Natural killer cell treated with Interleukin-12 subunit alpha and Interleukin-12 subunit beta and Interleukin-15 and Interleukin-18, amount 100 ng/mL, for 72 hours (primary cell): ENCODE data around the gene AP4E1. TPM values are rescaled to one million over a fixed set of nuclear protein-coding genes. Genes with fewer than 3 reads are reported as not detected.
"Not testable (repeated sequence)": the region's sequence is repeated elsewhere in the genome, so short reads cannot be mapped to it uniquely, and the experiment has no call there.

Source experiments
- ATAC-seq, 2 donors: fragments of 150-1000 bp; cut with Tn5 transposase in 1 of 2; sonication (Bioruptor Pico), chemical (Tn5 transposase) in 1 of 2; 2 replicates each; pipeline ENCODE4 v1.10.0; 2021
- DNase-seq: peaks from one replicate; pipeline ENCODE4 v3.0.0; 2022; ENCODE audit warnings: low spot score
- H3K27ac Mint-ChIP-seq, 2 donors: 1 replicate in 1 of 2; 2 replicates in 1 of 2; pipeline ENCODE4 v1.8.0; 2022; ENCODE audit warnings: mixed read lengths in 2 of 2, mild to moderate bottlenecking in 1 of 2, moderate library complexity in 1 of 2
- H3K27me3 Mint-ChIP-seq, 2 donors: 1 replicate in 1 of 2; 2 replicates in 1 of 2; pipeline ENCODE4 v1.8.0; 2022; ENCODE audit warnings: mixed read lengths in 2 of 2
- H3K36me3 Mint-ChIP-seq: one replicate; pipeline ENCODE4 v1.8.0; 2022; ENCODE audit warnings: mixed read lengths
- H3K4me1 Mint-ChIP-seq, 2 donors: 1 replicate in 1 of 2; 2 replicates in 1 of 2; pipeline ENCODE4 v1.8.0; 2022; ENCODE audit warnings: low read depth in 2 of 2, mixed read lengths in 2 of 2, mild to moderate bottlenecking in 1 of 2
- H3K4me3 Mint-ChIP-seq: one replicate; pipeline ENCODE4 v1.8.0; 2022; ENCODE audit warnings: mixed read lengths
- H3K9me3 Mint-ChIP-seq: 2 replicates; pipeline ENCODE4 v1.8.0; 2022; ENCODE audit warnings: mixed read lengths
- total RNA-seq, 2 donors: library from RNA; stranded (reverse); gene quantifications; one replicate each; pipeline ENCODE4 v1.2.3, GENCODE V29; 2022

AP4E1 gene
- total RNA-seq: 10 to 100 TPM; 13.7 to 16.1 TPM

DNA sequence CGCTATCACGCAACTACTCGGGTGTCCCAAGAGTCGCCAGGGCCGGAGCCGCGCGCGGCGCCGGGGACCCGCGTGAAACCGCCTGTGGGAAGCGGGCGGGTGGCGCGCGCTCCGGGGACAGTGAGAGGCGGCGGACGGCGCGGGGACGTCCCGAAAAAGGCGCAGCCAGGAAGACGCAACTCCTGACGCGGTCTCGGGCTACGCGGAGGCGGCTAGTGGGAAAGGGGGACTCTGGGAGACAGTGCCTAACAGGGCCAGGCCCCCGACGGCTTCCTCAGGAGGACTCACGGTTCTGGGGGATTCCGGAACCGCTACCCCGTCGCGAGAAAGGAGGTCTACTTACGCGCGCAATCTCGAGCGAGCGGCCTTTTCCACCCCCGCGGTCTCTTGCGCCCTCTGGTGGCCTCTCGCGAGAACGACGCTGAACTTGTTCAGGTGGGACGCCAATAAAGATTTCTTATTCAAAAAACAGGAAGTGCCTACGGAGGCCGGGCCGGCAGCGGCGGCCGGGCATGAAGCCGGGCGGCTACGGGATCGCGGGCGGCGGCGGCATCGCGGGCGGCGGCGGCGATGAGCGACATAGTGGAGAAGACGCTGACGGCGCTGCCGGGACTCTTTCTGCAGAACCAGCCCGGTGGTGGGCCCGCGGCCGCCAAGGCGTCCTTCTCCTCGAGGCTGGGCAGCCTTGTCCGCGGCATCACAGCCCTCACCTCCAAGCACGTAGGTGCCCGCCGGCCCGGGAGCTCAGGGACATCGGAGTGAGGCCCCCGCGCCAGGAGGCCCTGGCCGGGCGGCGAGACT, at the start of gene AP4E1:
Gene AP4E1 (plus strand): TSS at position 475 of the 801 bp plus-strand sequence. CDS start 96 bp downstream, at position 571.
- Mint-ChIP-seq H3K9me3 (no peaks in the 10 kb centered on the region), H3K27me3 (no peaks in the 10 kb centered on the region), H3K36me3 (peaks cover 5% of the 10 kb centered on the region), H3K27ac (peak within 1 kb of the TSS; percentile 94 to 98), H3K4me1 (peaks cover 20 to 26% of the 10 kb centered on the region in 2 donors), H3K4me3 (peak within 1 kb of the TSS; percentile 88)
- DNase-seq (peak; percentile 93), ATAC-seq (peak; percentile 79 to 82)

DNA sequence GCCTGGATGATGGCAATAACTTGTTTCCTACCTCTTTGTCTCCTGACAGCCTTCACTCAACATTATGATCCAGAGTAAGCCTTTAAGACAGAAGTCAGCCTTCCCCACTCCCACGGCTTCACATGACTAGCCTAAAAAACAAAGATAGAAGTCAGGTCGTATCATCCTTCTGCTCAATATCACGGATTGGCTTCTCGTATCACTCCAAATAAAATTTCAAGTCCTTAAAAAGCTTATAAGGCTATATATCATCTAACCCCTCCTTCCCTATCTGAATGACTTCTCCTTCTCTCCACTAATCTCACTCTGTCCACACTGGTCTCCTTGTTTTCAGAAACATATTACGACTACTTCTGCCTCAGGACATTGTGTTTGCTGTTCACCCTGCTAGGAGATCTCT, 47.7 kb upstream of the AP4E1 start:
- Mint-ChIP-seq H3K36me3 (no peaks in the 10 kb centered on the region), H3K27ac (no peak overlapping the region), H3K4me3 (no peak overlapping the region), H3K4me1 (no peaks in the 10 kb centered on the region), H3K27me3 (peaks cover 8 to 14% of the 10 kb centered on the region in 2 donors), H3K9me3 (no peaks in the 10 kb centered on the region)
- ATAC-seq: no peak
- DNase-seq: no peak

DNA sequence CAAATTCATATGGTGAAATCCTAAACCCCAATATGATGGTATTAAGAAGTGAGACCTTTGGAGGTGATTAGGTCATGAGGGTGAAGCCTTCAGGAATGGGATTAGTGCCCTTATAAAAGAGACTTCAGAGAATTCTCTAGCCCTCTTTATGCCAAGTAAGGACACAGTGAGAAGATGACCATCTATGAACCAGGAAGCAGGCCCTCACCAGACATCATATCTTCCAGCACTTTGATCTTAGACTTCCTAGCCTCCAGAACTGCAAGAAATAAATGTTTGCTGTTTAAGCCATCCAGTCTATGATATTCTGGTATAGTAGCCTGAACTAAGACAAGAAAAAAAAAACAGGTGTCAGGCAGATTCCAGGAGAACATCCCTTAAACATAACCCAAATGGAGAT, 45.9 kb upstream of the AP4E1 start:
- Mint-ChIP-seq H3K4me3 (no peak overlapping the region), H3K27ac (no peak overlapping the region), H3K36me3 (no peaks in the 10 kb centered on the region), H3K27me3 (peaks cover 5 to 7% of the 10 kb centered on the region in 2 donors), H3K9me3 (no peaks in the 10 kb centered on the region), H3K4me1 (no peaks in the 10 kb centered on the region)
- no peak for DNase-seq
- ATAC-seq: no peak

DNA sequence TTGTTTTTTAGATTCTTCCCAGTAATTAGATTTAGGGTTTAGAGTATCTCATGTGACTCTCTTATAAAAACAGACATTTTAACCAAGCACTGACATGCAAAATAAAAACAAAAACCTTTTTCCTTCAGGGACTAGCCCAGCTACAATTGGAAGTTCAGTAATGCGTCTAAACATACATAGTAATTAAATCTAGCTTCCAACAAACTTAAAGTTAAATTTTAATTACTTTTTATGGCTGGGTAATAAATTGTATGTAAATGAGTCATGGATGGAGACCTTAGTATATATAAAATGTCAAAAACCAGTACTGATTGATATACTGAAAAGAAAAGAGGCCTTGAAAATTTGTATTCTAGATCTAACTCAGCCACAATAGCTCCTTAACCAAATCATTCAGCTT, 43.6 kb upstream of the AP4E1 start:
- Mint-ChIP-seq H3K27ac (no peak overlapping the region), H3K9me3 (no peaks in the 10 kb centered on the region), H3K4me3 (no peak overlapping the region), H3K27me3 (peaks cover 7 to 12% of the 10 kb centered on the region in 2 donors), H3K4me1 (no peaks in the 10 kb centered on the region), H3K36me3 (no peaks in the 10 kb centered on the region)
- ATAC-seq (no peak), DNase-seq (no peak)

DNA sequence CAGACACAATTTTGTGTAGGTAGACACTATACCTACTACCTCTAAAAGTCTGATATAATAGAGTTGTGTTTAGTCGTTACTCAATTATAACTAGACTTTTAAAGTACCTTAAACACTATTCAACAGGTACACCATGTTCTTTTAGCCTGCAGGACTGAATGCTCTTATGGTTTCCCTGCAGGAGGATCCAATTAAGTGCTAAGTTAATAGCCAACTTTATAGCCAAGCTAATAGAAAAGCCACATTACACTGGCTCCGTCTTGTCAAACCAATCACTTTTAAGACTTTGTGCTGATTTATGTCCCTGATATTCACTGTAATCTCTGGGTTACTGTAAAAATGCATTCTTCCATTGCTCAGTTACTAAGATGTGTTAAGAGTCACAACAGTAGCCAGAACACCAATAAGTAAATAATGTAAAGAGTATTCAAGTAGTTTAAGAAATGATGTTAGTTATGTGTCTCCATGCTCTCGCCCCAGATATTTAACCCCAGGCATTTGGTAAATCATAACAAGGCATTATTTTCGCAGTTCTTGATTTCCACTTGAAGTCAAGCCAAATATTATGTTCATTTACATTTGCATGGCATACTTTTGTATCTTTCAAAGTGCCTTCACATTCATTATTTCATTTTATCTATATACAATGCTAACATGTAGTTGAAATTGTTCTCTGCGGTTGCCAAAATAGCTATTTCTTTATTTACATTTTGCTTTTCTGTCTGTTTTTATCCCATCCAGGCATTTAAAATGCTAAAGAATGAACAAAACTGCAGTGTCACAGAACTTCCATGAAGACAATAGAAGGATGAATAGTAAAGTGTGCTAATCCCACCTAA, 42.7 kb upstream of the AP4E1 start:
- Mint-ChIP-seq H3K27me3 (peaks cover 9 to 20% of the 10 kb centered on the region in 2 donors), H3K4me3 (no peak overlapping the region), H3K27ac (no peak overlapping the region), H3K4me1 (no peaks in the 10 kb centered on the region), H3K36me3 (no peaks in the 10 kb centered on the region), H3K9me3 (no peaks in the 10 kb centered on the region)
- DNase-seq (no peak), ATAC-seq (no peak)

DNA sequence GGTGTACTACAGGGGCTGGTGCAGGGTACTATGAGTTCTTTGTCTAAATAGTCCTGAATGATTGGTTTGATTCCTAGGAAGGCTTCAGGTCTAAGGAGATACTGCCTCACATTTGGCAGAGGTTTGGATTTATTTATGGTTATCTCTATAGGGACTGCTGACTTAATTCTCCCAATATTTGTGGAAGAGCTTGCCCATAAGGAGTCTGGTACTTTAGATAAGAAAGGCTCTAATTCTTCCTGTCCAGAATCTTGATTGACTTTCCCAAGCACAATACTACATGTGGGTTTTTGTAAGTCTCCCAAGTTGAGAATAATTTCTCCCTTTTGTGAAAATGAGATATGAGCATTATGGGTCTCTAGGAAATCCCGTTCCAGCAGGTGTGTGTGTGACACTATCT, 36.7 kb upstream of the AP4E1 start:
- H3K27me3 Mint-ChIP-seq: peaks cover 15 to 16% of the 10 kb centered on the region in 2 donors
- H3K4me1 Mint-ChIP-seq: peaks cover 4 to 19% of the 10 kb centered on the region in 2 donors
- no peaks in the 10 kb centered on the region for H3K9me3 Mint-ChIP-seq
- no peaks in the 10 kb centered on the region for H3K36me3 Mint-ChIP-seq
- DNase-seq (no peak), ATAC-seq (no peak)
- H3K4me3 Mint-ChIP-seq: no peak overlapping the region
- H3K27ac Mint-ChIP-seq: no peak overlapping the region

DNA sequence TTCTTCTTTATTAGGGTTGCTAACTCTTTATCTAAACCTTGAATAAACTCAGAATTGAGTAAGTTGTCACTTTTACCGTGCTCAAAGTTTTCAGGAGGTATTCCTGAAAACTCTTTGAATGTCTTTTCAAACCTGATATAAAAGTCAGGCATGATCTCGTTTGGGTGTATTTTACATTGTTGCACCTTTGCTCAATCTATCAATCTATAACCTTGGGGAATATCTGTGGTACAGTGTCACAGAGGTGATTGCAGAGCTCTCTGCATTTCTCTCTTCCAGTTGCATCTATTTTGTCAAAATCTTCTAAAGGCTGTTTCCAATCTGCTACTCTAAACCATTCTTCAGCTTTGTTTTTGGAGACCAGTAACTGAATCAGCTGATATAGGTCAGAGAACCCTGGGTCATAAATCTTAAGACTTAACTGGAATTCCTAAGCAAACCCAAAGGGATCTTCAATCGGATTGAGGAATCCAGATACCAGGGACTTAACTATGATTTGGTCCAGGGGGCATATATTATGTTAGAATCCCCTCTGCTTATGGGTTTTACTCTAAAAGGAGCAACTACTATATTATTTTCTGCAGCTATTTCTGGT, 35.6 kb upstream of the AP4E1 start:
- Mint-ChIP-seq H3K27ac (no peak overlapping the region), H3K9me3 (no peaks in the 10 kb centered on the region), H3K4me1 (peaks cover 11 to 28% of the 10 kb centered on the region in 2 donors), H3K27me3 (peaks cover 15 to 18% of the 10 kb centered on the region in 2 donors), H3K4me3 (no peak overlapping the region), H3K36me3 (no peaks in the 10 kb centered on the region)
- DNase-seq (no peak), ATAC-seq (no peak)

DNA sequence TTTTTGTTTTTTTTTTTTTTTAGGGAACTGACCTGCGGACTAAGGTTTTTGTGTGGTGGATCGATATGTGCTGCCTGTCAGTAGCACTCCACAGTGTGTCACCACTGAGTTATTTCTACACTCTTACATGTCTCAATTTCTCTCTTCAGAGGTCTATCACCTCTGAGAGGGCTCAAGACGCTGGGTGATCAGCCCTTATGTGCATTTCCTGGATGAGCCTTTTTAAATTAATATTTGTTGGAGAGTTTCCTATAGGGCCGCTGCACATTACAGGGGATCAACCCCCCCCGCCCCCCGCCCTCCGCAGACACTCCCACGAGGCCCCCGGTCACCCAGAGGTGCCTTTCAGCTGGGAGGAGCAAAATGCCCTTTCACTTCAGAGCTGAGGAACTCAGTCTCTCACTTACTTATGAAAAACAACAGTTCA, 34.5 kb upstream of the AP4E1 start:
- no peaks in the 10 kb centered on the region for H3K9me3 Mint-ChIP-seq
- H3K4me1 Mint-ChIP-seq: peaks cover 22 to 38% of the 10 kb centered on the region in 2 donors
- peaks cover 15 to 18% of the 10 kb centered on the region in 2 donors for H3K27me3 Mint-ChIP-seq
- no peaks in the 10 kb centered on the region for H3K36me3 Mint-ChIP-seq
- DNase-seq: no peak
- peak overlapping the region in 1 of 2 donors; percentile 63 for H3K27ac Mint-ChIP-seq
- peak overlapping the region; percentile 71 for H3K4me3 Mint-ChIP-seq
- ATAC-seq: peak; percentile 67 to 88

DNA sequence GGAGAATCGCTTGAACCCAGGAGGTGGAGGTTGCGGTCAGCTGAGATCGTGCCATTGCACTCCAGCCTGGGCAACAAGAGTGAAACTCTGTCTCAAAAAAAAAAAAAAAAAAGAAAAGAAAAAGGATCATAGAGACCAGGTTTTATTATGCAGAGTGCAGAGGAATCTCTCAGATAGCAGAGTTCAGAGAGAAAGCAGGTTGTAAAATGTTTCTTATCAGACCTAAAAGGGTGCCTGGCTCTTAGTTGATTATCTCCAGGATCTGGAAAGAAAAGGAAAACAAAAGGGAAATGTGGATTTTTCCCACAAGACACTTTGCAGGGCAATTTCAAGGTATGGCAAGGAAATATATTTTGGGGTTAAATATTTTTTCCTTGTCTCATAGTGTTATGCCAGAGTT, 33.2 kb upstream of the AP4E1 start:
- H3K4me3 Mint-ChIP-seq, DNase-seq, H3K9me3 Mint-ChIP-seq, ATAC-seq, H3K36me3 Mint-ChIP-seq, H3K27ac Mint-ChIP-seq: not testable (repeated sequence)
- Mint-ChIP-seq H3K4me1 (peaks cover 29 to 46% of the 10 kb centered on the region in 2 donors), H3K27me3 (peaks cover 6 to 16% of the 10 kb centered on the region in 2 donors)

DNA sequence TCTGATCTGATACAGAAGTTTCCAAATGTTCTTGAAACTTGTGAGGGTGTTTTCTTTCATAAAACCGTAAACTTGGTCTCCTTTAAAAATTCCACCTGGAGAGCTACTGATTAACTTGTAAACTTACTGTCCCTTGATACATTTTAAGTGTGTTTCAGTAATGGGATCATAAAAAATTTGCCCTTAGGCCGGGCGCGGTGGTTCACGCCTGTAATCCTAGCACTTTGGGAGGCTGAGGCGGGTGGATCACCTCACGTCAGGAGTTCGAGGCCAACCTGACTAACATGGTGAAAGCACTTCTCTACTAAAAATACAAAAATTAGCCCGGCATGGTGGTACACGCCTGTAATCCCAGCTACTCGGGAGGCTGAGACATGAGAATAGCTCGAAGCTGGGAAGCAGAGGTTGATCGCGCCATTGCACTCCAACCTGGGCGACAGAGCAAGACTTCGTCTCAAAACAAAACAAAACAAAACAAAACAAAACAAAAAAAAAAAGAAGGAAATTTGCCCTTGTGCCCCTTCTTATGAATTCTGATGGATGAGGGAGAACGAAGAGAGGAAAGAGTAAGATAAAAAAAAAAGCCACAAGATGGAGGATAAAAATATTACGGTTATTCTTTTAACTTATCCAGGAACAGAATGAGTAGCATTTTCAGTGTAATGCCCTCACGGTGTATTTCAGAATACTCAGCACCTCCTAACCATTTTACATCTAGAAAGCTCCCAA, 32.1 kb upstream of the AP4E1 start:
- Mint-ChIP-seq H3K9me3 (no peaks in the 10 kb centered on the region), H3K4me3 (peak overlapping the region; percentile 64), H3K36me3 (no peaks in the 10 kb centered on the region), H3K4me1 (peaks cover 39 to 58% of the 10 kb centered on the region in 2 donors), H3K27ac (peak overlapping the region; percentile 66 to 84), H3K27me3 (peaks cover 0 to 13% of the 10 kb centered on the region in 2 donors)
- ATAC-seq (no peak), DNase-seq (no peak)

DNA sequence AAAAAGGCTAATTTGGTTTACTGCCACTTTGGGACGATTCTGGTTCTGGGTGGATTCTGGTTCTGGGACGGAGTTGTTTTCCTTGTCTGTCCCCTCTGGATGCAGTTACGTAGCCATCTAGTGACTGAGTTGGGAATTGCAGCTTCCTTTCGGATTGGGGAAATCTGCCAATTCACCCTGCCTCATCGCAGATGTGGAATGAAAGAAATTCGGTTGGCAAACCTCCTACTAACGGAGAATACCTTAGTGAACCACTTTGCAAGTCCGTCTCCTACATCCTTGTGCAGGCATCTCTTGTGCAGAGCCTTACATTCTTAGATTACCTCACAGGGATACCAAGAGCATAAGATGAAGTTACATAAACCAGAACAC, 31.5 kb upstream of the AP4E1 start:
- ATAC-seq: peak in 1 of 2 donors; percentile 53

DNA sequence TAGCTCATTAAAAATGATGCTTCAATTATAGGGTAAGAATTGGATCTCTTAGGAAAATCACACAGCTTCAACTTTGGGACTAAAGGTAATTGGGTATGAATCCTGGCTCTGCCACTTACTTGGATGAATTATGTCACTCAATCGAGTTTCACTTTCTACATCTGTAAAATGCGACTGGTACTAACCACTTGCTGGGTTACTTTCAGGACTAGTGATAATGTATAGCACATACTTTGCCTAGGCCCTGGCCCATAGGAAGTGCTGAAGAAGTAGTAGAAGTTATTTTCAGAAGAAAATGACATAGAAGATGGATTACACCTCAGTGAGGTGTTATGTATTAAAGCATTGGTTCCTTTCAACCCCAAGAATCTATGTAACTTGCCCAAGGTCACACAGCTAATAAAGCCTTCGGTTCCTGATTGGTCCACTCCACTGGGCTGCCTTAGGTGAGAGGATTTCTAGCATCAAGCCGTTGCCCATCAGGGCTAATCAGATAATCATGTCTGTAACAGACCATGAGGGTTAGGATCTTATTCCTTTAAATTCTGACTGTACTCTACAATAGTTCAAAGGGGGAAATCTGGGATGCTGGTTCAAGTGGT, 29.4 kb upstream of the AP4E1 start:
- ATAC-seq: peak; percentile 82 to 87
- H3K27me3 Mint-ChIP-seq: peaks cover 0 to 2% of the 10 kb centered on the region in 2 donors
- H3K27ac Mint-ChIP-seq: peak overlapping the region; percentile 99 to 100
- peak; percentile 64 for DNase-seq
- no peaks in the 10 kb centered on the region for H3K9me3 Mint-ChIP-seq
- peaks cover 51 to 73% of the 10 kb centered on the region in 2 donors for H3K4me1 Mint-ChIP-seq
- peak overlapping the region; percentile 84 for H3K4me3 Mint-ChIP-seq
- H3K36me3 Mint-ChIP-seq: no peaks in the 10 kb centered on the region

More for the DNA sequence above, 31.5 kb upstream of the AP4E1 start:
- Mint-ChIP-seq H3K9me3 (no peaks in the 10 kb centered on the region), H3K4me3 (peak overlapping the region; percentile 64), H3K36me3 (no peaks in the 10 kb centered on the region), H3K27me3 (peaks cover 0 to 9% of the 10 kb centered on the region in 2 donors), H3K4me1 (peaks cover 42 to 64% of the 10 kb centered on the region in 2 donors), H3K27ac (peak overlapping the region; percentile 66 to 84)
- DNase-seq: peak; percentile 64

DNA sequence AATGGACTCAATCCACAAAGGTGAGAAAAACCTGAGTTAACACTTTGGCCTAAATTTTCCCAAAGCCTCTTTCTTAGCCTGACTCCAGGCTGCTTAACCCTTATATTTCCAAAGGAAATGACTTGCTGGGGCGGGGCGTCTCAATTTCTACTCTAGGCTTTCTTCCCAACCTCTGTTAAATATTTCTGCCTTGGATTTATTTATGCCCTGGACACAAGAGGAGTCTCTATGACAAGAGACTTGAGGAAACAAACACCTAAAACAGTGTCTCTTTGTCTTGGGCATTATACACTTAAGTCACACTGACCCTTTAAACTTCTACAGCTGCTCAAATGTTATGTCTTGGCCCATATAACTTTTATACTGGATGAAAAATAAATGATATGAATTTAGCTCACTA, 28.3 kb upstream of the AP4E1 start:
- peak in 1 of 2 donors; percentile 7 for ATAC-seq
- peak overlapping the region; percentile 99 to 100 for H3K27ac Mint-ChIP-seq
- peaks cover 0 to 2% of the 10 kb centered on the region in 2 donors for H3K27me3 Mint-ChIP-seq
- H3K36me3 Mint-ChIP-seq: no peaks in the 10 kb centered on the region
- H3K9me3 Mint-ChIP-seq: no peaks in the 10 kb centered on the region
- DNase-seq: no peak
- peak overlapping the region; percentile 91 for H3K4me3 Mint-ChIP-seq
- H3K4me1 Mint-ChIP-seq: peaks cover 62 to 77% of the 10 kb centered on the region in 2 donors
